ENCODE measurements around the gene MAT2B.
A peak's percentile ranks its signal among the peaks of the same experiment; 100 is the strongest.

MAT2B gene

DNA sequence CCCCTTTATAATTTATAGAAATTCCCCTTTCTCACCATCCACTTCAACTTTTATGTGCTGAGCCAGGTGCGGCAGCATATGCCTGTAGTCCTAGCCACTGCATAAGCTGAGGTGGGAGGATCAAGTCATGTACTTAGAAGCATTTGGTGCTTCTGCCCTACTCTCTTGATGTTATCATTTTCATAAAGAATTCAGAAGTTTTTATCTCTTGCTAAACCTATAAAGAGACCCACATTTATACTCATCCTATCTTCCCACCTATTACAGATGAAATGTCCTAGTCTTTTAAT lies 26.5 kb upstream of the MAT2B start:
- Mint-ChIP-seq H3K4me3 (no peak overlapping the region), H3K9me3 (no peaks in the 10 kb centered on the region), H3K27me3 (ENCODE audit: low read depth) (no peaks in the 10 kb centered on the region), H3K27ac (no peak overlapping the region), H3K36me3 (ENCODE audit: low read depth) (peaks cover 61% of the 10 kb centered on the region), H3K4me1 (ENCODE audit: low read depth) (peaks cover 14% of the 10 kb centered on the region)
- DNase-seq (ENCODE audit: low spot score), result no peak

DNA sequence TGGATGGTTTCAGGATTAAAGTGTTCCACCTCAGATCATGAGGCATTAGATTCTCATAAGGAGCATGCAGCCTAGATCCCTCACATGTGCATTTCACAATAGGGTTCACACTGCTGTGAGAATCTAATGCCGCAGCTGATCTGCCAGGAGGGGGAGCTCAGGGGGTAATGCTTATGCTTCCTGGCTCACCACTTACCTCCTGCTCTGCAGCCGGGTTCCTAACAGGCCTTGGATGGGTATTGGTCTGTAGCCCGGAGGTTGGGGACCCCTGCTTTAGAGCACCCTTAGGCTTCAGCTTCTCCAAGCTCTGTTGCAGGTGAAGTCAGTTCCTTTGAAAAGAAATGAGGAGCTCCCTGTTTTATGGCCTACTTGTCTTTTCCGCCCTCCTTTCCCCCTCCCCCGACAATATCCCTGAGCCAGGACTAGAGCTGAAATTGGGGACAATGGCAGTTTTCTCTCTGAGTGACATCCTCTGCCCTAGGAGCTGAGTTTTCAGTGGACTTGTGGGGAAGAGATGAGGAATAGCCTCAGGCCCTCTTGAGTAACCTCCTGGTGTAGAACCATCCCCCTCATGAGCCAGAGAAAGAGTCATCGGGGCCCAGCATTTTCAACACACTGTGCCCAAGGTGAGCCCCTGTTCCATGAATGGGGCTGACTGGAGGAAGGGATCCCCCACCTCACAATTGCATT lies 16.2 kb upstream of the MAT2B start:
- peaks cover 7% of the 10 kb centered on the region for H3K4me1 Mint-ChIP-seq (ENCODE audit: low read depth)
- H3K27ac Mint-ChIP-seq, result no peak overlapping the region

GRCh38 chr5:163489745-163490075 lies 15.7 kb upstream of the MAT2B start:
- no peak for DNase-seq (ENCODE audit: low spot score)
- H3K9me3 Mint-ChIP-seq, result no peaks in the 10 kb centered on the region
- peaks cover 46% of the 10 kb centered on the region for H3K36me3 Mint-ChIP-seq (ENCODE audit: low read depth)
- no peaks in the 10 kb centered on the region for H3K27me3 Mint-ChIP-seq (ENCODE audit: low read depth)
- H3K27ac Mint-ChIP-seq, result no peak overlapping the region
- peaks cover 4% of the 10 kb centered on the region for H3K4me1 Mint-ChIP-seq (ENCODE audit: low read depth)
- H3K4me3 Mint-ChIP-seq, result no peak overlapping the region

More for the DNA sequence above, 16.2 kb upstream of the MAT2B start:
- no peaks in the 10 kb centered on the region for H3K27me3 Mint-ChIP-seq (ENCODE audit: low read depth)
- DNase-seq (ENCODE audit: low spot score), result no peak
- H3K36me3 Mint-ChIP-seq (ENCODE audit: low read depth), result peaks cover 49% of the 10 kb centered on the region
- no peaks in the 10 kb centered on the region for H3K9me3 Mint-ChIP-seq
- H3K4me3 Mint-ChIP-seq, result no peak overlapping the region

DNA sequence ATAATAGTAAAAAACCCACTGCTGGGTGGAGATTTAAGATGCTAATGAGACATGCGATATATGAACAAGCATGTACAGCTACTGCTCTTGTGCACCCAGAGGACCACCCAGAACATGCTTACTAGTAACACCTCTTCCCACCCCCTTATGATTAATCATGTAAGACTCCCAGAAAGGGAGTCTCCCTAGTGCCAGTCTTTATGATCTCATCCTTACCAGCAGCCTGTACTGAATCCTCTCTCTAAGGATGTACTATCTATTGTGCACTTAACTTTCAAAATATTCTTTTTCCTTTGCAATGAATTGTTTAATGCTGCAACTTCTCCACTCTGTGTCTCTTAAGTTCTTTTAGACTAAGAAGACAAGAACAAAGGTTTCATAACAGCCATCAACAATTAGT lies 9.1 kb upstream of the MAT2B start:
- Mint-ChIP-seq H3K27me3 (ENCODE audit: low read depth) (no peaks in the 10 kb centered on the region), H3K27ac (no peak overlapping the region), H3K36me3 (ENCODE audit: low read depth) (peaks cover 7% of the 10 kb centered on the region), H3K4me1 (ENCODE audit: low read depth) (no peaks in the 10 kb centered on the region), H3K4me3 (no peak overlapping the region), H3K9me3 (no peaks in the 10 kb centered on the region)
- DNase-seq (ENCODE audit: low spot score), result no peak

DNA sequence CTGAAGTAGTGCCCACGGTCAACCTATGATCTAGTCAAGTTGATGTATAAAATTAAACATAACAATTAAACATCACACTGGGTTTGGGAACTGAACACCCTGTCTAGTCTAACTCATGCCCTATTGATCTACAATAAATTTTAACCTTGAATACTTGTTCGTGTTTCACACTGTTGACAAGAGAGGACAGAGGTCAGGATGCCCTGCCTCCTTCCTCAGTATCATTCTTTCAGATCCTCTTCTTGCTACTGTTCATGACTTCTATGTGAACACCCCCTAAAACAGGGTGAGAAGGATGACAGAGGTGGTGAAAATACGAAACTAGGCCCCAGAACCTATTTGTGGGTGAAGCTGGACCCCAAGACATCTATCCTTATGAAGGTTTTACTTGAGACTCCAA lies 8.1 kb upstream of the MAT2B start:
- DNase-seq (ENCODE audit: low spot score), result no peak
- Mint-ChIP-seq H3K27me3 (ENCODE audit: low read depth) (no peaks in the 10 kb centered on the region), H3K36me3 (ENCODE audit: low read depth) (peaks cover 4% of the 10 kb centered on the region), H3K9me3 (no peaks in the 10 kb centered on the region), H3K4me1 (ENCODE audit: low read depth) (peaks cover under 1% of the 10 kb centered on the region), H3K27ac (no peak overlapping the region), H3K4me3 (no peak overlapping the region)

DNA sequence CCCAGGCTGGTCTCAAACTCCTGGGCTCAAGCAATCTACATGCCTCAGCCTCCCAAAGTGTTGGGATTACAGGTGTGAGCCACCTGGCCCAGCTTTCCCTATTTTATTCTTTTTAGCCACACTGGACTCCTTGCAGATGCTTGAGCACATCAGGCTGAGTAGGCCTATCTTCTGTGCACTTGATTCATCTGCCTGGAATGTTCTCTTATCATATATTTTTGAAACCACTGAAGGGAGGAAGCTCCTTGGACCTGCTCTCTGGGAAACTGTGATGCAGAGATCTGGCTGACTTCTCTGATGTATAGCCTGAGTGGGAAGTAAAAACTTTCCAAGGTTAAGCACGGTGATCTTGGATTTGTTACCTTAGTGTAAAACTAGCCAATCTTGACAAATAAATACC lies 6.5 kb upstream of the MAT2B start:
- peaks cover 13% of the 10 kb centered on the region for H3K4me1 Mint-ChIP-seq (ENCODE audit: low read depth)
- no peaks in the 10 kb centered on the region for H3K9me3 Mint-ChIP-seq
- no peaks in the 10 kb centered on the region for H3K36me3 Mint-ChIP-seq (ENCODE audit: low read depth)
- no peaks in the 10 kb centered on the region for H3K27me3 Mint-ChIP-seq (ENCODE audit: low read depth)
- no peak for DNase-seq (ENCODE audit: low spot score)
- no peak overlapping the region for H3K4me3 Mint-ChIP-seq
- H3K27ac Mint-ChIP-seq, result no peak overlapping the region

GRCh38 chr5:163502521-163502920 lies 2.9 kb upstream of the MAT2B start:
- Mint-ChIP-seq H3K4me3 (peak overlapping the region; percentile 98), H3K4me1 (ENCODE audit: low read depth) (peaks cover 26% of the 10 kb centered on the region), H3K36me3 (ENCODE audit: low read depth) (peaks cover 5% of the 10 kb centered on the region), H3K9me3 (no peaks in the 10 kb centered on the region), H3K27ac (no peak overlapping the region), H3K27me3 (ENCODE audit: low read depth) (no peaks in the 10 kb centered on the region)
- DNase-seq (ENCODE audit: low spot score), result no peak

GRCh38 chr5:163503106-163504078 lies 2.0 kb upstream of the MAT2B start:
- Mint-ChIP-seq H3K27ac (peak overlapping the region; percentile 98), H3K9me3 (no peaks in the 10 kb centered on the region), H3K36me3 (ENCODE audit: low read depth) (peaks cover 8% of the 10 kb centered on the region), H3K4me1 (ENCODE audit: low read depth) (peaks cover 35% of the 10 kb centered on the region), H3K27me3 (ENCODE audit: low read depth) (no peaks in the 10 kb centered on the region), H3K4me3 (peak overlapping the region; percentile 98)
- DNase-seq (ENCODE audit: low spot score), result peak; percentile 45

DNA sequence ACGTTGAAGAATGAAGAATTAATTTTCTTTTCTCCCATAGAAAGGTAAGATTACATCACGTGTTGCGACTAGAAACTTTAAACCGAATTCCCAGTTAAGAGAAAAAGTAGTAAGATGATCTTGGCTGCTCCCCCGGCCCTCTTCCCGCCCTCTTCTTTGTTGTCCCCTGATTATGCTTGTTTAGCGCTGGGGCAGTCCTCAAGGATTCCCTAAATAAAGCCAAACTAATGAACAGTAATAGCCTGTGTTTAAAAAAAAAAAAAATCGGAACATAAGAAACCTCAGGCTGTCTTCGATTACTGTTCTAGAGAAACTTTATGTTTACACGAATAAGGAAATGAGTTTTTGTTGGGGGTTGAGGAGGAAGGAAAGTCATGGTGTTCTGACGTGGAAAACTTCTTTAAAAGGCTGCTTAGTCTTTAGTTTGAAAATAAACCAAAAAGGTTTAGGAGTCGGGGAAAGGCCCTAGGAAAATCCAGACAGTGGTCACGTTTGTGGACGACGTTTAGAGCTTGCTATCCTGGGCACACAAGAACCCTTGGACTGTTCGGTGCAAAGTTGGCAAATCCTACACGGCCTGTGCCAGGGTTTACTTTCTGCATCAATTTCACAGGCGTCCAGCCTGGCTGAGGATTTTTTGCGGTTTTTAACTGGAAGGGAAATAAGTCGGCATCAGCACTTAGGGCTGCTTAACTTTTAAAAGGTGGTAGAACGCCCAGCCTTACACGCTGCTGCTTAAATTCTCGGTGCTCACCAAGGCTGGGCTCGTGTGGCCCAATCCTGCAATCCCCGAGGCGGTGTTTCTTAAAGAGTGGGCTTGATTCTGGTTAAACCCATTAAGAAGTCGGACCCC lies 1.1 kb upstream of the MAT2B start:
- Mint-ChIP-seq H3K4me3 (peak overlapping the region; percentile 98), H3K4me1 (ENCODE audit: low read depth) (peaks cover 44% of the 10 kb centered on the region), H3K36me3 (ENCODE audit: low read depth) (peaks cover 13% of the 10 kb centered on the region), H3K9me3 (no peaks in the 10 kb centered on the region), H3K27ac (peak overlapping the region; percentile 98), H3K27me3 (ENCODE audit: low read depth) (no peaks in the 10 kb centered on the region)
- DNase-seq (ENCODE audit: low spot score), result peak; percentile 55

DNA sequence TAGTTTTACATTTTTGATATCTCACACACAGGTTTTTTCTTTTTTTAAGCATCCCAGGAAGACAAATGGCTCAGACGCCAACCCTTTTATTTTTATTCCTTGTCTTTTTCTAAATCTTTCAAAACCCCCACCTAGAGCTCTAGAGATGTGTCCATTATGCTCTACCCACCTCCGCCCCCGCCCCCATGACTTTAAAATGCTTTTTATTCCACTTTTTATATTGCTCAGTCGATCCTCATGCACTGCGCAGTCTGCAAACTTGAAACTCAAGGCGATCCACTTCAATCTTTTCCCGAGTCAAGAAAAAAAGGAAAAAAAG lies 411 bp upstream of the MAT2B start:
- H3K9me3 Mint-ChIP-seq, result no peaks in the 10 kb centered on the region
- peaks cover 50% of the 10 kb centered on the region for H3K4me1 Mint-ChIP-seq (ENCODE audit: low read depth)

DNA sequence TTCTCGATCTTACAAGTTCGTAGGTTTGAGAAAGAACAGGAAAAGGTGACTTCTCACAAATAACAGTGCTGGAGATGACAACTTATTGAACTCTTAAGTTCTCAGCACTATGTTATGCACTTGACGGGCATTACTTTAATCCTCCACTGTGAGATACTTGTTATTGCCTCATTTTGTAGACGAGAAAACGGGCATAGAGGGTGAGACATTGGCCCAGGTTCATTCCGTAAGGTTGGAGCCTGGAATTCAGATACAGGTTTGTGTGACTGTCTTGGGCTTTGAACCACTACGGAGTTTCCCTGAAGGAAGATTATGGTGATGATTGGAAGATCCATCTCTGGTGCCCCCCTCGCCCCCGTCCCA lies 657 bp downstream of the MAT2B start:
- DNase-seq (ENCODE audit: low spot score), result no peak
- Mint-ChIP-seq H3K4me1 (ENCODE audit: low read depth) (peaks cover 57% of the 10 kb centered on the region), H3K9me3 (no peaks in the 10 kb centered on the region), H3K36me3 (ENCODE audit: low read depth) (peaks cover 20% of the 10 kb centered on the region), H3K4me3 (peak overlapping the region; percentile 98), H3K27me3 (ENCODE audit: low read depth) (no peaks in the 10 kb centered on the region), H3K27ac (peak overlapping the region; percentile 98)

More for the DNA sequence above, 411 bp upstream of the MAT2B start:
- no peak for DNase-seq (ENCODE audit: low spot score)
- Mint-ChIP-seq H3K4me3 (peak overlapping the region; percentile 98), H3K27me3 (ENCODE audit: low read depth) (no peaks in the 10 kb centered on the region), H3K36me3 (ENCODE audit: low read depth) (peaks cover 16% of the 10 kb centered on the region), H3K27ac (peak overlapping the region; percentile 98)

GRCh38 chr5:163506726-163507125 lies 1.3 kb downstream of the MAT2B start:
- DNase-seq (ENCODE audit: low spot score), result no peak
- Mint-ChIP-seq H3K4me3 (peak overlapping the region; percentile 98), H3K36me3 (ENCODE audit: low read depth) (peaks cover 21% of the 10 kb centered on the region), H3K4me1 (ENCODE audit: low read depth) (peaks cover 58% of the 10 kb centered on the region), H3K27me3 (ENCODE audit: low read depth) (no peaks in the 10 kb centered on the region), H3K9me3 (no peaks in the 10 kb centered on the region), H3K27ac (peak overlapping the region; percentile 98)

GRCh38 chr5:163508753-163509152 lies 3.3 kb downstream of the MAT2B start:
- Mint-ChIP-seq H3K4me3 (peak overlapping the region; percentile 98), H3K4me1 (ENCODE audit: low read depth) (peaks cover 55% of the 10 kb centered on the region), H3K9me3 (no peaks in the 10 kb centered on the region), H3K27ac (peak overlapping the region; percentile 83), H3K36me3 (ENCODE audit: low read depth) (peaks cover 39% of the 10 kb centered on the region), H3K27me3 (ENCODE audit: low read depth) (no peaks in the 10 kb centered on the region)
- DNase-seq (ENCODE audit: low spot score), result no peak

Measured in T-helper 2 cell treated with Interferon-gamma antibody and Interleukin-4, amounts not matched to agents 5 μg/mL and 100 μg/mL, for 36 hours (primary cell).